Liver (tissue), 3 donors: ENCODE measurements around the gene SERPINI1.

Source experiments
- TAF1 ChIP-seq: conservative IDR thresholded peaks from 2 replicates; pipeline ENCODE4 v1.6.1; 2016; ENCODE audit warnings: antibody characterized with exemption, mild to moderate bottlenecking
- TF ChIP-seq, protein P1 (sequence below): fragments of 150-350 bp; IDR thresholded peaks from 2 replicates; pipeline ENCODE4 v1.5.1; 2017; ENCODE audit warnings: improper control_type of control experiment, low read depth, low read length; ENCODE audit not compliant: missing input control
- donor health status: healthy.
- donor health status: healthy.

DNA sequence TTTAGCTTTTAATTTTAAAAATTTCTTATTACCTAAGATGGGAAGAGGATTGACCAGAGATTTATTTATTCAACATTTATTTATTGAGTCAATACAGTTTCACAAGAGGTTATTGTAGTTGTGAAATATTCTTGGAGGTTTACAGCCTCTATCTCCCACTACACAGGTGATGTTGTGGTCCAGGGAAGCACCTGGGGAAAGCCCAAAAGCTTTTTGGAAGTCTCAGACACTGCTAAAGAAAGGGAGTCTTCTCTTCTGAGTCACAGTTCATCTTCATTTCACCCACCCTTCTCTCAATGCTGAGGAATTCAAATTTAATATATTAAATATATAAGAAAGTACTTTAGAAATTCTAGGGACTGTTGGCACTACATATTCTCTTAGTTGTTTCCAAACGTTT is 41.8 kb downstream of the SERPINI1 start:
- no peak for TF ChIP-seq TAF1
- TF ChIP-seq, protein P1, sequence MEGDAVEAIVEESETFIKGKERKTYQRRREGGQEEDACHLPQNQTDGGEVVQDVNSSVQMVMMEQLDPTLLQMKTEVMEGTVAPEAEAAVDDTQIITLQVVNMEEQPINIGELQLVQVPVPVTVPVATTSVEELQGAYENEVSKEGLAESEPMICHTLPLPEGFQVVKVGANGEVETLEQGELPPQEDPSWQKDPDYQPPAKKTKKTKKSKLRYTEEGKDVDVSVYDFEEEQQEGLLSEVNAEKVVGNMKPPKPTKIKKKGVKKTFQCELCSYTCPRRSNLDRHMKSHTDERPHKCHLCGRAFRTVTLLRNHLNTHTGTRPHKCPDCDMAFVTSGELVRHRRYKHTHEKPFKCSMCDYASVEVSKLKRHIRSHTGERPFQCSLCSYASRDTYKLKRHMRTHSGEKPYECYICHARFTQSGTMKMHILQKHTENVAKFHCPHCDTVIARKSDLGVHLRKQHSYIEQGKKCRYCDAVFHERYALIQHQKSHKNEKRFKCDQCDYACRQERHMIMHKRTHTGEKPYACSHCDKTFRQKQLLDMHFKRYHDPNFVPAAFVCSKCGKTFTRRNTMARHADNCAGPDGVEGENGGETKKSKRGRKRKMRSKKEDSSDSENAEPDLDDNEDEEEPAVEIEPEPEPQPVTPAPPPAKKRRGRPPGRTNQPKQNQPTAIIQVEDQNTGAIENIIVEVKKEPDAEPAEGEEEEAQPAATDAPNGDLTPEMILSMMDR, result no peak
